ENCODE measurements around the gene LSP1. TPM values are rescaled to one million over a fixed set of nuclear protein-coding genes. Genes with fewer than 3 reads are reported as not detected.
"Not testable (repeated sequence)": the region's sequence is repeated elsewhere in the genome, so short reads cannot be mapped to it uniquely, and the experiment has no call there.

Gene LSP1
- polyA plus RNA-seq, 1 donor from 2014 or later, result not detected

GRCh38 chr11:1873813-1874150 lies 20.9 kb downstream of the LSP1 start:
- H3K4me3 ChIP-seq (ENCODE audit: low read length); H3K9ac ChIP-seq (ENCODE audit: low read length); H2AFZ ChIP-seq (ENCODE audit: low read depth, low read length); H4K20me1 ChIP-seq (ENCODE audit: insufficient read depth); H3F3A ChIP-seq (ENCODE audit: insufficient read depth, low read length, poor library complexity, severe bottlenecking); H3K79me2 ChIP-seq (replicated peaks; ENCODE audit: insufficient read depth, low read length); H3K27me3 ChIP-seq (ENCODE audit: insufficient read depth, low read depth, low read length); H3K27ac ChIP-seq (ENCODE audit: low read length); H3K9me3 ChIP-seq (ENCODE audit: low read length); H3K9me2 ChIP-seq (ENCODE audit: insufficient read depth, low read length); H3K4me2 ChIP-seq (ENCODE audit: low read length); H3K36me3 ChIP-seq (ENCODE audit: insufficient read depth, low read length): not testable (repeated sequence)

DNA sequence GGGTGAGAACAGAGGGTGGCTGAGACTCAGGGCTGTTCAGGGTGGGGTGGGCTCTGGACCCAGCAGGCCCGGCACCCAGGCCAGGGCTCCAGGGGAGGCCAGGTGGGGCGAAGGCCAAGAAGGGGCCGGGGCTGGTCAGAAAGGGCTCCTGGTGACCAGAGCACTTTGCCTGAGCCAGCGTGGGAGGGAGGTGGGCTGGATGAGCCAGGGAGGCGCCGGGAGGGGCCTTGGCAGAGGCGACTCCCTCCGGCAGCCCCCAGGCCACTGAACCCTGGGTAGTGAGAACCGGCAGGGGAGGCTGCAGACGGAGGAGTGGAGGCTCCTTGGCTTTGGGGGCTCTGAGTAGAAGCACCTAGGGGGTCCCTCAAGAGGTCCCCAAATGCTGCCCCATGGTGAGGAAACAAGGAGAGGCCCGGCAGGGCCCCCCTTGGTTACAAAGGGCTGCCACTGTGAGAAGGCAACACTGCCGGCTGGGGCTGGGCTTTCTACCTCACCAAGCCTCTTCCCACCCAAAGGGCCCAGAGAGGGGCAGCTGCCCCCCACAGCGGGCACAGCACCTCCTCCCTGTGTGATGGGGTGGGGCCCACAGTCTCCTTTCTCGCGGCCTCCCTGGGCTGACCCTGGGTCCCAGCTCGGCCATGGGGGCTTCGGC lies 21.7 kb downstream of the LSP1 start:
- not testable (repeated sequence) for H3K27me3 ChIP-seq (ENCODE audit: insufficient read depth, low read depth, low read length)

DNA sequence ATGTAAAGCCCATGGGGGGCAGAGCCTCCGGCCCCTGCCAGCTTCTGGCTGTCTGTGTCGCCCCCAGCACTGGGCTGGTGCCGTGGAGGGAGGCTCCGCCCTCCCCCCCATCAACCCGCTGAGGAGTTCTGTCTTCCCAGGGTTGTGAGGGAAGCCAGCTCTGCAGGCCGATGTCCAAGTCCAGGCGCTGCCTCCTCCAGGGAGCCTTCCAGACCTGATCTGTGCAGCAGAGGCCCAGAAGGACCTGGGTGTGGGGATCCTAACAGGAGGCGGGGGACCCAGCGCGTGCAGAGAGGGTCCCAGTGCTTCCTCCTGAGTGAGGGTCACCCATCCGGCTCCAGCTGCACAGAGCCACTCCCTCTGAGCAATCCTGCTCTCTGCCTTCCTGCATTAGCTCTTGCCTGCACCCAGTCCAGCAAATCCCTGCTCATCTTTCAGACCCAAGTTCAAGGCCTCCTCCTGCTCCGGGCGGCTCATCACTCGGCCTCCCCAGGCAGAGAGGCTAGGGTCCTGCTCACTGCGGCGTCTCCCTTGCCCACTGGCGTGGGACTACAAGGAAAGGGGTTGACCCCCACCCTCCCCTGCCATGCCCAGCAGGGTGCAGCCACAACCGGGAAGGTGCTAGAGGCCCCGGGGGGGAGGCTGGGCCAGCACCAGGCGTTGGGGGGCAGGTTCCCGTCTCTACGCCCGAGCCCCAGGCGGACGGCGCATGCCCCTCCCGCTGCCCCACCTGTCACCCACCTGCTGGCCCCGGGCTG lies 22.4 kb downstream of the LSP1 start:
- H3K9ac ChIP-seq (ENCODE audit: low read length), result no peak overlapping the region
- H3K4me2 ChIP-seq (ENCODE audit: low read length), result no peak overlapping the region
- H3K27ac ChIP-seq (ENCODE audit: low read length), result no peak overlapping the region
- H3K27me3 ChIP-seq (ENCODE audit: insufficient read depth, low read depth, low read length), result no peaks in the 10 kb centered on the region
- no peaks in the 10 kb centered on the region for H3F3A ChIP-seq (ENCODE audit: insufficient read depth, low read length, poor library complexity, severe bottlenecking)
- no peak overlapping the region for H2AFZ ChIP-seq (ENCODE audit: low read depth, low read length)
- H3K9me2 ChIP-seq (ENCODE audit: insufficient read depth, low read length), result no peaks in the 10 kb centered on the region
- no peaks in the 10 kb centered on the region for H3K9me3 ChIP-seq (ENCODE audit: low read length)
- no peaks in the 10 kb centered on the region for H3K79me2 ChIP-seq (replicated peaks; ENCODE audit: insufficient read depth, low read length)
- no peaks in the 10 kb centered on the region for H4K20me1 ChIP-seq (ENCODE audit: insufficient read depth)
- TF ChIP-seq EP300 (conservative IDR thresholded peaks at IDR 0.05; ENCODE audit: poor library complexity, severe bottlenecking), result no peak
- TF ChIP-seq EZH2 (IDR thresholded peaks at IDR 0.05; ENCODE audit: borderline replicate concordance, insufficient read depth, low read length, poor library complexity, severe bottlenecking), result no peak
- TF ChIP-seq, protein P1, sequence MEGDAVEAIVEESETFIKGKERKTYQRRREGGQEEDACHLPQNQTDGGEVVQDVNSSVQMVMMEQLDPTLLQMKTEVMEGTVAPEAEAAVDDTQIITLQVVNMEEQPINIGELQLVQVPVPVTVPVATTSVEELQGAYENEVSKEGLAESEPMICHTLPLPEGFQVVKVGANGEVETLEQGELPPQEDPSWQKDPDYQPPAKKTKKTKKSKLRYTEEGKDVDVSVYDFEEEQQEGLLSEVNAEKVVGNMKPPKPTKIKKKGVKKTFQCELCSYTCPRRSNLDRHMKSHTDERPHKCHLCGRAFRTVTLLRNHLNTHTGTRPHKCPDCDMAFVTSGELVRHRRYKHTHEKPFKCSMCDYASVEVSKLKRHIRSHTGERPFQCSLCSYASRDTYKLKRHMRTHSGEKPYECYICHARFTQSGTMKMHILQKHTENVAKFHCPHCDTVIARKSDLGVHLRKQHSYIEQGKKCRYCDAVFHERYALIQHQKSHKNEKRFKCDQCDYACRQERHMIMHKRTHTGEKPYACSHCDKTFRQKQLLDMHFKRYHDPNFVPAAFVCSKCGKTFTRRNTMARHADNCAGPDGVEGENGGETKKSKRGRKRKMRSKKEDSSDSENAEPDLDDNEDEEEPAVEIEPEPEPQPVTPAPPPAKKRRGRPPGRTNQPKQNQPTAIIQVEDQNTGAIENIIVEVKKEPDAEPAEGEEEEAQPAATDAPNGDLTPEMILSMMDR (IDR thresholded peaks at IDR 0.05; ENCODE audit: poor library complexity, severe bottlenecking), result no peak
- no peak for TF ChIP-seq RAD21 (conservative IDR thresholded peaks at IDR 0.05)
- H3K4me3 ChIP-seq (ENCODE audit: low read length), result no peak overlapping the region
- no peaks in the 10 kb centered on the region for H3K36me3 ChIP-seq (ENCODE audit: insufficient read depth, low read length)

More for the DNA sequence above, 21.7 kb downstream of the LSP1 start:
- not testable (repeated sequence) for H3K79me2 ChIP-seq (replicated peaks; ENCODE audit: insufficient read depth, low read length); H3K9ac ChIP-seq (ENCODE audit: low read length); H3K27ac ChIP-seq (ENCODE audit: low read length); H3K4me3 ChIP-seq (ENCODE audit: low read length); H3F3A ChIP-seq (ENCODE audit: insufficient read depth, low read length, poor library complexity, severe bottlenecking); H3K9me3 ChIP-seq (ENCODE audit: low read length); H3K4me2 ChIP-seq (ENCODE audit: low read length); H3K9me2 ChIP-seq (ENCODE audit: insufficient read depth, low read length); H4K20me1 ChIP-seq (ENCODE audit: insufficient read depth); H2AFZ ChIP-seq (ENCODE audit: low read depth, low read length); H3K36me3 ChIP-seq (ENCODE audit: insufficient read depth, low read length)

GRCh38 chr11:1875851-1876301 lies 23.0 kb downstream of the LSP1 start:
- H3K4me2 ChIP-seq (ENCODE audit: low read length); H3K36me3 ChIP-seq (ENCODE audit: insufficient read depth, low read length); H3K27me3 ChIP-seq (ENCODE audit: insufficient read depth, low read depth, low read length); H3K27ac ChIP-seq (ENCODE audit: low read length); H2AFZ ChIP-seq (ENCODE audit: low read depth, low read length); H3K9ac ChIP-seq (ENCODE audit: low read length); H3K9me3 ChIP-seq (ENCODE audit: low read length); H3K9me2 ChIP-seq (ENCODE audit: insufficient read depth, low read length); H3K4me3 ChIP-seq (ENCODE audit: low read length); H4K20me1 ChIP-seq (ENCODE audit: insufficient read depth); H3K79me2 ChIP-seq (replicated peaks; ENCODE audit: insufficient read depth, low read length); H3F3A ChIP-seq (ENCODE audit: insufficient read depth, low read length, poor library complexity, severe bottlenecking): not testable (repeated sequence)

Data from neural cell (in vitro differentiated cells).